GM06990 (cell line): ENCODE results near the gene AFF2.
A peak's percentile ranks its signal among the peaks of the same experiment; 100 is the strongest.

Source experiments
- DNase-seq: peaks from one replicate; pipeline ENCODE4 v3.0.0-alpha.2; 2011; ENCODE audit not compliant: insufficient read length; ENCODE audit errors: extremely low read depth
- H3K27me3 ChIP-seq: replicated peaks from 2 replicates; pipeline ENCODE4 v1.6.0; 2011; ENCODE audit warnings: low read length; ENCODE audit not compliant: control insufficient read depth, insufficient read depth
- H3K36me3 ChIP-seq: 2 replicates; pipeline ENCODE4 v1.5.1; 2011; ENCODE audit warnings: low read length; ENCODE audit not compliant: control insufficient read depth, insufficient read depth
- H3K4me3 ChIP-seq: replicated peaks from 2 replicates; pipeline ENCODE4 v1.5.1; 2011; ENCODE audit warnings: low read depth, mild to moderate bottlenecking, control low read depth, low read length
- TF ChIP-seq, protein P1 (sequence below): IDR thresholded peaks from 2 replicates; pipeline ENCODE4 v1.5.1; 2011; ENCODE audit warnings: low read length, control low read depth, mild to moderate bottlenecking, inconsistent platforms; ENCODE audit not compliant: insufficient read depth, poor library complexity, severe bottlenecking

AFF2 gene

GRCh38 chrX:148871422-148872160 is 371.2 kb downstream of the AFF2 start:
- no peaks in the 10 kb centered on the region for H3K27me3 ChIP-seq
- no peaks in the 10 kb centered on the region for H3K36me3 ChIP-seq
- TF ChIP-seq, protein P1, sequence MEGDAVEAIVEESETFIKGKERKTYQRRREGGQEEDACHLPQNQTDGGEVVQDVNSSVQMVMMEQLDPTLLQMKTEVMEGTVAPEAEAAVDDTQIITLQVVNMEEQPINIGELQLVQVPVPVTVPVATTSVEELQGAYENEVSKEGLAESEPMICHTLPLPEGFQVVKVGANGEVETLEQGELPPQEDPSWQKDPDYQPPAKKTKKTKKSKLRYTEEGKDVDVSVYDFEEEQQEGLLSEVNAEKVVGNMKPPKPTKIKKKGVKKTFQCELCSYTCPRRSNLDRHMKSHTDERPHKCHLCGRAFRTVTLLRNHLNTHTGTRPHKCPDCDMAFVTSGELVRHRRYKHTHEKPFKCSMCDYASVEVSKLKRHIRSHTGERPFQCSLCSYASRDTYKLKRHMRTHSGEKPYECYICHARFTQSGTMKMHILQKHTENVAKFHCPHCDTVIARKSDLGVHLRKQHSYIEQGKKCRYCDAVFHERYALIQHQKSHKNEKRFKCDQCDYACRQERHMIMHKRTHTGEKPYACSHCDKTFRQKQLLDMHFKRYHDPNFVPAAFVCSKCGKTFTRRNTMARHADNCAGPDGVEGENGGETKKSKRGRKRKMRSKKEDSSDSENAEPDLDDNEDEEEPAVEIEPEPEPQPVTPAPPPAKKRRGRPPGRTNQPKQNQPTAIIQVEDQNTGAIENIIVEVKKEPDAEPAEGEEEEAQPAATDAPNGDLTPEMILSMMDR: no peak
- no peak overlapping the region for H3K4me3 ChIP-seq
- DNase-seq: no peak

GRCh38 chrX:148872161-148872535 is 371.7 kb downstream of the AFF2 start:
- H3K36me3 ChIP-seq: no peaks in the 10 kb centered on the region
- no peak overlapping the region for H3K4me3 ChIP-seq
- no peak for DNase-seq
- H3K27me3 ChIP-seq: no peaks in the 10 kb centered on the region
- TF ChIP-seq, protein P1: no peak

DNA sequence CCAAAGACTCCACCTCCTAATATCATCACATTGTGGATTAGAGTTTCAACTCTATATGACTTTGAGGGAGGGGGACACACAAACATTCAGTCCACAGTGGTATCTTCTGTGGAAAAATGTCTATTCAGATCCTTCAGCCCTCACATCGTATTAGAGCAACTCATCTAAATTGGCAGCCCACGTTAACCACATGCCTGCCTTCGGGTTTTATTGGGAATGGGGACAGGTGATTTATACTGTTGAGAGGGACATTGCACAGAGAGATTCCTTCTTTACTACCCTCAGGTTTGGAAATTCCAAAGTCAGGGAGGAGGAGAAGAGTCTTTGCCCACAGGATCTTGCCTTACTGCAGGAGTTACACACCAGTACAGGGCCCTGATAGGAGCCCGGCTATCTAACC is 372.5 kb downstream of the AFF2 start:
- TF ChIP-seq, protein P1: no peak
- no peaks in the 10 kb centered on the region for H3K27me3 ChIP-seq

DNA sequence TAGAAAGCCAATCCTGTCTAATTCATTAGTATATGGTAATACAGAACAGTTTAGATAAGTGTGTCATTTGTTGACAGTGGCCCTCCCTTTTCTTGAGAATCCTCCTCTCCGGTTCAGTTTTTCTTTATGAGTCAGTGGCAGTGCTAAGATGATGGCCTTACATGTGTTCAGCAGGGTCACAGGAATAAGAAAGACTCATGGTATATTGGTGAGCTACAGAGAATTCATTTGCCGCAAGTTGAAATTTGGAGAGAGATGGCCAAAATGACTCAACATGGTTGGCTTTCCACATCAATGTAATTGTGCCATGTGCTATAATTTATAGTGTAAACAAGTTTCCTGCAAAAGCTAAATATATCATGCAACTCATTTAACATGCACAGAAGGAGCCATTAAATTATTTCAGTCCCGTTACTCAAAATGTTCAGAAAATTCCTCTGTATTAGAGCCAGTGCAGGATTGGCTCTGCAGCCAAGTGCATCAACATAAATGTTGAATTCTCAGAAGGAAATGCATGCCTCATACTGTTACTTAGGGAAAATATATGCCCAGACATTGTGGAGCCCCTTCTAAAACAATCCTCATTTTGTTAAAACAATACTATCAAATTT is 374.3 kb downstream of the AFF2 start:
- TF ChIP-seq, protein P1: no peak
- no peak overlapping the region for H3K4me3 ChIP-seq
- DNase-seq: no peak
- H3K27me3 ChIP-seq: no peaks in the 10 kb centered on the region
- no peaks in the 10 kb centered on the region for H3K36me3 ChIP-seq

More for the DNA sequence above, 372.5 kb downstream of the AFF2 start:
- no peak for DNase-seq
- no peak overlapping the region for H3K4me3 ChIP-seq
- no peaks in the 10 kb centered on the region for H3K36me3 ChIP-seq

GRCh38 chrX:148878371-148878770 is 378.0 kb downstream of the AFF2 start:
- TF ChIP-seq, protein P1: no peak
- Histone ChIP-seq H3K4me3 (no peak overlapping the region), H3K27me3 (no peaks in the 10 kb centered on the region), H3K36me3 (no peaks in the 10 kb centered on the region)
- no peak for DNase-seq

DNA sequence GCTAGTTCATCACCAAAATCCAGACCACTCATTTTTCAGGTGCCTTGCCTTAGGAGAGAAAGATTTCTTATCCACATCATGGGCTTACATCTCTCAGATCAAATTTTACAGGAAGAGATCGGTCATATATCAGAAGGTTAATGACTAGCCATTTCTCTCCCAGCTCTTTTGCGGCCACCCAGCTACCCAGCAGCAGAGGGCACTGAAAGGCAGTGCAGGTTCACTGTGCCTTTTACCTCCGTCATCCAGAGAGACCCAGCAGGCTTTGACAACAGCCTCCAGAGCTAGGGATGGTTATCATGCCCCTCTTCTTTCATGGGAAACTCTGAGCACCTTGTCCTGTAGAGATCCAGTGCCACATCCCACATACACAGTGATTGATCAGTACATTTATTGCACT is 384.8 kb downstream of the AFF2 start:
- no peak for DNase-seq
- no peaks in the 10 kb centered on the region for H3K27me3 ChIP-seq
- TF ChIP-seq, protein P1: peak; percentile 17
- no peaks in the 10 kb centered on the region for H3K36me3 ChIP-seq
- no peak overlapping the region for H3K4me3 ChIP-seq
